ENCODE results near the gene B4GALNT2. TPM values are rescaled to one million over a fixed set of nuclear protein-coding genes. Genes with fewer than 3 reads are reported as not detected.

B4GALNT2 gene
- total and polyA plus RNA-seq, 2 of the 13 experiments (the other 11 are each of a cell fraction or from before 2014, with no cell fraction given) = not detected

GRCh38 chr17:49210158-49211029, 77.8 kb downstream of the B4GALNT2 start, which contains the start of the genes ABI3 and GNGT2:
ABI3 (plus strand) TSS chr17:49210707; CDS start chr17:49210725, 18 bp downstream.
GNGT2 (minus strand) TSS chr17:49210574; CDS start chr17:49207422, 3,152 bp downstream.
- FAIRE-seq (no peak), DNase-seq (ENCODE audit: low spot score) (no peak), ATAC-seq (no peak; the same call in 2 of the 3 replicates)
- 32% methylated on average over 16 of the region's 22 CpGs for WGBS (ENCODE audit: low lambda C conversion rate)
- H3K9ac ChIP-seq (ENCODE audit: insufficient read depth, low read depth, low read length) = no peak within 1 kb of the TSS
- TF ChIP-seq ZNF256 (CRISPR knock-in tag; conservative IDR thresholded peaks at IDR 0.05) (no peak), ZSCAN9 (CRISPR knock-in tag; IDR thresholded peaks at IDR 0.05; ENCODE audit: borderline replicate concordance) (no peak), ZIK1 (CRISPR knock-in tag; IDR thresholded peaks at IDR 0.05; ENCODE audit: borderline replicate concordance, low read depth) (no peak), IKZF1 (IDR thresholded peaks at IDR 0.05) (no peak), KMT2A (CRISPR knock-in tag; IDR thresholded peaks at IDR 0.05) (no peak), ZMAT3 (CRISPR knock-in tag; conservative IDR thresholded peaks at IDR 0.05) (no peak), PCBP1 (IDR thresholded peaks at IDR 0.05; ENCODE audit: borderline replicate concordance, low read depth, low read length) (no peak), ZNF326 (CRISPR knock-in tag; IDR thresholded peaks at IDR 0.05; ENCODE audit: borderline replicate concordance) (no peak), ZNF572 (CRISPR knock-in tag; IDR thresholded peaks at IDR 0.05) (no peak), ZNF609 (CRISPR knock-in tag; IDR thresholded peaks at IDR 0.05; ENCODE audit: borderline replicate concordance) (no peak), MTA3 (CRISPR knock-in tag; IDR thresholded peaks at IDR 0.05) (no peak), ZNF296 (CRISPR knock-in tag; conservative IDR thresholded peaks at IDR 0.05) (no peak), ZNF138 (CRISPR knock-in tag; IDR thresholded peaks at IDR 0.05; ENCODE audit: low read depth) (no peak), ZNF337 (CRISPR knock-in tag; IDR thresholded peaks at IDR 0.05; ENCODE audit: borderline replicate concordance, low read depth) (no peak), ZNF780A (CRISPR knock-in tag; IDR thresholded peaks at IDR 0.05) (no peak)
- intact Hi-C loops (cut with micrococcal nuclease; ENCODE audit: unreplicated experiment) (no loop called here), in situ Hi-C loops (cut with HindIII; ENCODE audit: extremely low pct_ligation_motif_present, low pct_unique_long_range_greater_than_20kb) (no loop called here)
- H3K36me3 ChIP-seq (replicated peaks in 1 of 2; ENCODE audit: control insufficient read depth in 1 of 2, insufficient read depth in 2 of 2, low read length in 2 of 2) = no peaks in the 10 kb centered on the region
- no peaks in the 10 kb centered on the region for H4K20me1 ChIP-seq (ENCODE audit: insufficient read depth, low read length)
- BruUV-seq (replicated peaks) = no TSS peak
- no peaks in the 10 kb centered on the region for H3K79me2 ChIP-seq (ENCODE audit: insufficient read depth, low read length)
- H3K4me1 ChIP-seq (ENCODE audit: insufficient read depth, low read length) = no peaks in the 10 kb centered on the region
- H3K4me3 ChIP-seq (replicated peaks in 1 of 3; ENCODE audit: insufficient read depth in 1 of 3, low read depth in 2 of 3, low read length in 3 of 3) = no peak within 1 kb of the TSS
- H3K4me2 ChIP-seq (ENCODE audit: low read depth, low read length) = no peak within 1 kb of the TSS
- POLR2A ChIA-PET = no interaction called here
- H3K27me3 ChIP-seq (ENCODE audit: control insufficient read depth in 1 of 2, insufficient read depth in 2 of 2, low read length in 2 of 2) = peaks cover 9 to 82% of the 10 kb centered on the region in 2 experiments
- H3K27ac ChIP-seq (ENCODE audit: extremely low read length, insufficient read depth, low read length) = no peak within 1 kb of the TSS
- no peaks in the 10 kb centered on the region for H3K9me3 ChIP-seq (ENCODE audit: low read length)
- CTCF ChIA-PET (ENCODE audit: low intra/inter-chr PET ratio, low total read pairs) = no interaction called here
- H2AFZ ChIP-seq (ENCODE audit: low read length) = no peak within 1 kb of the TSS
